Brain microvascular endothelial cell (primary cell): ENCODE results near the gene GPA33.

Source experiments
- DNase-seq: peaks from one replicate; pipeline ENCODE4 v3.0.0-alpha.2; 2020
- H3K27ac ChIP-seq: fragments of 250-450 bp; sonication (Bioruptor Pico); 2 replicates; pipeline ENCODE4 v1.5.1; 2020; ENCODE audit warnings: mild to moderate bottlenecking, moderate library complexity
- H3K27me3 ChIP-seq: fragments of 250-450 bp; sonication (Bioruptor Pico); replicated peaks from 2 replicates; pipeline ENCODE4 v1.5.1; 2020; ENCODE audit warnings: mild to moderate bottlenecking
- H3K36me3 ChIP-seq: fragments of 250-450 bp; sonication (Bioruptor Pico); replicated peaks from 2 replicates; pipeline ENCODE4 v1.5.1; 2020; ENCODE audit warnings: mild to moderate bottlenecking
- H3K4me3 ChIP-seq: 2 replicates; pipeline ENCODE4 v1.5.1; 2011; ENCODE audit warnings: low read depth, mild to moderate bottlenecking, control low read depth, low read length, moderate library complexity
- in situ Hi-C: cut with HindIII; loops from 2 replicates; pipeline ENCODE4 v1.10.0; 2017; ENCODE audit warnings: low sequenced_read_pairs, low pct_ligation_motif_present
- TF ChIP-seq, protein P1 (sequence below): IDR thresholded peaks from 2 replicates; pipeline ENCODE4 v1.5.1; 2011; ENCODE audit warnings: low read depth, mild to moderate bottlenecking, moderate library complexity, low read length, control low read depth, inconsistent platforms; ENCODE audit errors: missing control alignments

The GPA33 gene

GRCh38 chr1:167016100-167016750, 74.0 kb downstream of the GPA33 start:
- in situ Hi-C loops: no loop called here
- DNase-seq: no peak
- H3K36me3 ChIP-seq: no peaks in the 10 kb centered on the region
- no peak overlapping the region for H3K27ac ChIP-seq
- TF ChIP-seq, protein P1, sequence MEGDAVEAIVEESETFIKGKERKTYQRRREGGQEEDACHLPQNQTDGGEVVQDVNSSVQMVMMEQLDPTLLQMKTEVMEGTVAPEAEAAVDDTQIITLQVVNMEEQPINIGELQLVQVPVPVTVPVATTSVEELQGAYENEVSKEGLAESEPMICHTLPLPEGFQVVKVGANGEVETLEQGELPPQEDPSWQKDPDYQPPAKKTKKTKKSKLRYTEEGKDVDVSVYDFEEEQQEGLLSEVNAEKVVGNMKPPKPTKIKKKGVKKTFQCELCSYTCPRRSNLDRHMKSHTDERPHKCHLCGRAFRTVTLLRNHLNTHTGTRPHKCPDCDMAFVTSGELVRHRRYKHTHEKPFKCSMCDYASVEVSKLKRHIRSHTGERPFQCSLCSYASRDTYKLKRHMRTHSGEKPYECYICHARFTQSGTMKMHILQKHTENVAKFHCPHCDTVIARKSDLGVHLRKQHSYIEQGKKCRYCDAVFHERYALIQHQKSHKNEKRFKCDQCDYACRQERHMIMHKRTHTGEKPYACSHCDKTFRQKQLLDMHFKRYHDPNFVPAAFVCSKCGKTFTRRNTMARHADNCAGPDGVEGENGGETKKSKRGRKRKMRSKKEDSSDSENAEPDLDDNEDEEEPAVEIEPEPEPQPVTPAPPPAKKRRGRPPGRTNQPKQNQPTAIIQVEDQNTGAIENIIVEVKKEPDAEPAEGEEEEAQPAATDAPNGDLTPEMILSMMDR: no peak
- no peak overlapping the region for H3K4me3 ChIP-seq
- H3K27me3 ChIP-seq: no peaks in the 10 kb centered on the region

GRCh38 chr1:167013108-167013929, 76.9 kb downstream of the GPA33 start:
- TF ChIP-seq, protein P1: no peak
- H3K27me3 ChIP-seq: no peaks in the 10 kb centered on the region
- no peaks in the 10 kb centered on the region for H3K36me3 ChIP-seq
- in situ Hi-C loops: no loop called here
- no peak overlapping the region for H3K4me3 ChIP-seq
- DNase-seq: no peak
- H3K27ac ChIP-seq: no peak overlapping the region

- H3K4me3 ChIP-seq: no peak overlapping the region
- TF ChIP-seq, protein P1: no peak
- H3K27me3 ChIP-seq: no peaks in the 10 kb centered on the region
- no peak for DNase-seq
- H3K36me3 ChIP-seq: no peaks in the 10 kb centered on the region
- H3K27ac ChIP-seq: no peak overlapping the region
- in situ Hi-C loops: no loop called here
Measured at GRCh38 chr1:167012570-167012969, 77.6 kb downstream of the GPA33 start.

- no peaks in the 10 kb centered on the region for H3K36me3 ChIP-seq
- in situ Hi-C loops: no loop called here
- peaks cover 2% of the 10 kb centered on the region for H3K27me3 ChIP-seq
- no peak overlapping the region for H3K4me3 ChIP-seq
- TF ChIP-seq, protein P1: no peak
- no peak overlapping the region for H3K27ac ChIP-seq
- DNase-seq: no peak
Measured at GRCh38 chr1:167011560-167012191, 78.5 kb downstream of the GPA33 start.

DNA sequence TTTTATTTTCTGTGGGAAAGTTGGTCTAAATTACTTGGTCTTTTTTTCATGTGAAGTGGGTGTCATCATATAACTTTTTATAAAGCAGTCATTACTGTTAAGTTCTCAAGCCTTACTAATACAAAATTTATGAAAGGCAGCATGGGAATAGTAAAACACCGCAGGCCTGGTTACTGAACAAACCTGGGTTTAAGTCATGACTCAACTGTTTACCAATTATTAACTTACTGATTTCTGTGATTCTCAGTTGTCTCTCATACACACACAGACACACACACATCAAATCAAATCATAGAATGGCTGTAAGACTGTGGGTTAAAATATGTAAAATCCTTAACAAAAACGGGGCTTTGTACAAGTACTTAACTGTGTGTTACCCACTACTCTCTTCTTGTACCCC, 86.5 kb downstream of the GPA33 start:
- no peak overlapping the region for H3K27ac ChIP-seq
- H3K36me3 ChIP-seq: no peaks in the 10 kb centered on the region
- no peak for DNase-seq
- peaks cover 4% of the 10 kb centered on the region for H3K27me3 ChIP-seq
- in situ Hi-C loops: no loop called here
- H3K4me3 ChIP-seq: no peak overlapping the region
- TF ChIP-seq, protein P1: no peak
